Tibial nerve (tissue), 4 donors: Measurements from ENCODE around the gene GPR75. TPM values are rescaled to one million over a fixed set of nuclear protein-coding genes. Genes with fewer than 3 reads are reported as not detected.
"Not testable (repeated sequence)": the region's sequence is repeated elsewhere in the genome, so short reads cannot be mapped to it uniquely, and the experiment has no call there.

Experiments used
- DNase-seq, 2 donors: peaks; one replicate each; pipeline ENCODE4 v3.0.0-alpha.2; 2019; ENCODE audit warnings: low spot score in 2 of 2
- H3K27ac ChIP-seq, 4 donors: fragments of 200-600 bp; sonication (generic) in 3 of 4; one replicate each; pipeline ENCODE4 v1.5.1; 2017 to 2019; ENCODE audit warnings: mild to moderate bottlenecking in 1 of 4
- H3K27me3 ChIP-seq, 2 donors: fragments of 200-600 bp; sonication (generic) in 1 of 2; one replicate each; pipeline versions ENCODE4 v1.5.1 to v1.6.0; 2017 to 2019
- H3K36me3 ChIP-seq, 3 donors: fragments of 200-600 bp; sonication (generic); one replicate each; pipeline ENCODE4 v1.5.1; 2018 to 2019
- H3K4me1 ChIP-seq, 4 donors: fragments of 200-600 bp; sonication (generic) in 3 of 4; one replicate each; pipeline ENCODE4 v1.5.1; 2017 to 2019
- H3K4me3 ChIP-seq, 4 donors: fragments of 200-600 bp; sonication (generic) in 3 of 4; one replicate each; pipeline ENCODE4 v1.5.1; 2017 to 2019; ENCODE audit warnings: mild to moderate bottlenecking in 1 of 4, moderate library complexity in 1 of 4
- H3K9me3 ChIP-seq, 4 donors: fragments of 200-600 bp; sonication (generic) in 3 of 4; one replicate each; pipeline ENCODE4 v1.5.1; 2017 to 2019
- EP300 ChIP-seq, 2 donors: sonication (generic); formaldehyde crosslinking; IDR thresholded peaks; one replicate each; pipeline ENCODE4 v1.6.1; 2017; ENCODE audit warnings: antibody characterized with exemption in 2 of 2, mild to moderate bottlenecking in 1 of 2
- POLR2A ChIP-seq, 2 donors: fragments of 450-650 bp; IDR thresholded peaks; one replicate each; pipeline ENCODE4 v1.6.1; 2017; ENCODE audit warnings: antibody characterized with exemption in 2 of 2, mild to moderate bottlenecking in 2 of 2, moderate library complexity in 2 of 2
- WGBS, 2 donors: methylation state at CpG; one replicate each; pipeline ENCODE4 v1.1.5; 2018; 5-methylcytosine and 5-hydroxymethylcytosine counted together
- total RNA-seq, 4 donors: library from RNA; depleted of rRNA; stranded (reverse); fragments of >200 nt; gene quantifications; one replicate each; pipeline ENCODE4 v1.1.0, GENCODE V29; 2016
- TF ChIP-seq, protein P1 (sequence below), 5 experiments: fragments of 200-600 bp in 3 of 5; fragments of 450-650 bp in 2 of 5; sonication (generic) in 3 of 5; IDR thresholded peaks; one replicate each; pipeline ENCODE4 v1.5.1; 2016 to 2019; ENCODE audit warnings: antibody characterized with exemption in 5 of 5, mild to moderate bottlenecking in 3 of 5, moderate library complexity in 2 of 5

The GPR75 gene
- total RNA-seq, 4 donors from 2014 or later: 0.98 to 2.2 (median 2.0) TPM

DNA sequence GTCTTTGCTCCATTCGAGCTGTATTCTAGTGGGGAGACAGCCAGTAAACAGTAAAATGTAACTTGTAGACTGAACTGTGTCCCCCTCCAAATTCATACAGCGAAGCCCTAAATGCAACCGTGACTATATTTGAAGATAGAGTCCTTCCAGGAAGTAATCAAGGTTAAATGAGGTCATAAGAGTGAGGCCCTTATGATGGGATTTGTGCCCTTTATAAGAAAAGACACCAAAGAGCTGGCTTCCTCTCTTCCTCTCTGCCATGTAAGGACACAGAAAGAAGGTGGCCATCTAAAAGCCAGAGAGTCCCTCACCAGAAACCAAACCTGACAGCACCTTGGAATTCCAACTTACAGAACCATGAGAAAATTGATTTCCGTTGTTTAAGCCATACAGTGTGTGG, 31.4 kb downstream of the GPR75 start:
- no peaks in the 10 kb centered on the region for H3K27me3 ChIP-seq
- peak overlapping the region in 2 of 4 donors; percentile 10 to 78 for H3K27ac ChIP-seq
- TF ChIP-seq, protein P1, sequence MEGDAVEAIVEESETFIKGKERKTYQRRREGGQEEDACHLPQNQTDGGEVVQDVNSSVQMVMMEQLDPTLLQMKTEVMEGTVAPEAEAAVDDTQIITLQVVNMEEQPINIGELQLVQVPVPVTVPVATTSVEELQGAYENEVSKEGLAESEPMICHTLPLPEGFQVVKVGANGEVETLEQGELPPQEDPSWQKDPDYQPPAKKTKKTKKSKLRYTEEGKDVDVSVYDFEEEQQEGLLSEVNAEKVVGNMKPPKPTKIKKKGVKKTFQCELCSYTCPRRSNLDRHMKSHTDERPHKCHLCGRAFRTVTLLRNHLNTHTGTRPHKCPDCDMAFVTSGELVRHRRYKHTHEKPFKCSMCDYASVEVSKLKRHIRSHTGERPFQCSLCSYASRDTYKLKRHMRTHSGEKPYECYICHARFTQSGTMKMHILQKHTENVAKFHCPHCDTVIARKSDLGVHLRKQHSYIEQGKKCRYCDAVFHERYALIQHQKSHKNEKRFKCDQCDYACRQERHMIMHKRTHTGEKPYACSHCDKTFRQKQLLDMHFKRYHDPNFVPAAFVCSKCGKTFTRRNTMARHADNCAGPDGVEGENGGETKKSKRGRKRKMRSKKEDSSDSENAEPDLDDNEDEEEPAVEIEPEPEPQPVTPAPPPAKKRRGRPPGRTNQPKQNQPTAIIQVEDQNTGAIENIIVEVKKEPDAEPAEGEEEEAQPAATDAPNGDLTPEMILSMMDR (IDR thresholded peaks at IDR 0.05): no peak
- TF ChIP-seq POLR2A (IDR thresholded peaks at IDR 0.05) (no peak), EP300 (IDR thresholded peaks at IDR 0.05) (no peak)
- 95 to 98% methylated on average over 4 of the region's 4 CpGs for WGBS, 2 donors
- DNase-seq: no peak
- no peak overlapping the region for H3K4me3 ChIP-seq
- H3K4me1 ChIP-seq: peaks cover 0 to 34% (median 15%) of the 10 kb centered on the region in 4 donors
- H3K9me3 ChIP-seq: no peaks in the 10 kb centered on the region
- H3K36me3 ChIP-seq: peaks cover 0 to 13% (median 0%) of the 10 kb centered on the region in 3 donors

- Histone ChIP-seq H3K27ac (peak overlapping the region; percentile 9 to 78 (median 48)), H3K27me3 (no peaks in the 10 kb centered on the region), H3K4me1 (peaks cover 0 to 34% (median 15%) of the 10 kb centered on the region in 4 donors), H3K36me3 (peaks cover 0 to 12% (median 0%) of the 10 kb centered on the region in 3 donors), H3K4me3 (no peak overlapping the region), H3K9me3 (no peaks in the 10 kb centered on the region)
- no peak for TF ChIP-seq EP300 (IDR thresholded peaks at IDR 0.05)
- TF ChIP-seq POLR2A (IDR thresholded peaks at IDR 0.05): no peak
- TF ChIP-seq, protein P1 (IDR thresholded peaks at IDR 0.05): no peak
- WGBS, 2 donors: 55 to 61% methylated on average over 3 of the region's 3 CpGs
- no peak for DNase-seq
These were observed 32.2 kb downstream of the GPR75 start for GRCh38 chr2:53827398-53828175.

DNA sequence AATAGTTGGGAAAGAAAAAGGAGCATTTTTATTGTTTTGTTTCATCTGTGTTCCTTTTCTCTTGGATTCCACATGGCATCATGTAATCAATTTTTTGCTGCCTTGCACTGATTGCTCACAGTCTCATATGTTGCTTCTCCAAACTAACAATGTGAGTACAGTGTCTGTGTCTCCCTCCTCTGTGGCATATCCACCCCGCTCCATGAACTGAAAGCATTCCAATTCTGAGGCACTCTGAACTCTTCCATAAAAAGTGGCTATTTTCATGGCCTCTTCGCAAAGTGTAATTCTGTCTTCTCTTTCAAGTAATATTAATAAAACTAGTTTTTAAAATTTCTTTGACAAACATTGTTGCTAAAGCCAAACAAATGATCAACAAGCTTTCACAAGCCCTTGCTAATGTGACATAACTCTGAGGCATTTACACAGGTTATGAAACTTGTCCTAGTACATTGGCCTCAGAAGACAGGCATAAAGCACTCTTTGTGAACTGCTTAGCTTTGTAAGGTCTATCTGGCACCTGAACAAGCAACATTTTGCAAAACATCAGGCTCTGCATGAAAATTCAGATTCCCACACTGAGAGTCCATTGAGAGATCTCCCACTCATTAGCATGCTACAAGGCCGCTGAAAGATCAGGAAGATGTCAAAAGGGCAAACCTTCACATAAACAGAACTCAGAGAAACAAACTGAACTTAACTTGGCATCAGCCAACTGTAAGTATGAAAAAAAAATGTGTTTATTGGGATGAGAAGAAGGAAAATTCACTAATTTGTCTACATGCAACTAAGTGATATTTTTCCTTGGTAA, 33.0 kb downstream of the GPR75 start:
- Histone ChIP-seq H3K36me3 (peaks cover 0 to 9% (median 0%) of the 10 kb centered on the region in 3 donors), H3K4me3 (no peak overlapping the region), H3K27me3 (no peaks in the 10 kb centered on the region), H3K27ac (peak overlapping the region; percentile 9 to 82 (median 62)), H3K4me1 (peaks cover 0 to 34% (median 15%) of the 10 kb centered on the region in 4 donors), H3K9me3 (no peaks in the 10 kb centered on the region)
- TF ChIP-seq POLR2A (IDR thresholded peaks at IDR 0.05) (no peak), EP300 (IDR thresholded peaks at IDR 0.05) (peak; percentile 48 to 97)
- TF ChIP-seq, protein P1 (IDR thresholded peaks at IDR 0.05): no peak
- 23 to 30% methylated on average over 3 of the region's 3 CpGs for WGBS, 2 donors
- peak in 1 of 2 donors; percentile 67 for DNase-seq

GRCh38 chr2:53826030-53826410, 33.7 kb downstream of the GPR75 start:
- WGBS, 2 donors: 30 to 46% methylated on average over 1 of the region's 1 CpG

GRCh38 chr2:53823639-53824038, 36.1 kb downstream of the GPR75 start:
- not testable (repeated sequence) for H3K27ac ChIP-seq, H3K9me3 ChIP-seq, H3K4me3 ChIP-seq, H3K27me3 ChIP-seq, DNase-seq
- peaks cover 0 to 12% (median 0%) of the 10 kb centered on the region in 3 donors for H3K36me3 ChIP-seq
- peaks cover 0 to 34% (median 15%) of the 10 kb centered on the region in 4 donors for H3K4me1 ChIP-seq
- 88 to 92% methylated on average over 9 of the region's 9 CpGs for WGBS, 2 donors

More at GRCh38 chr2:53826030-53826410, 33.7 kb downstream of the GPR75 start:
- H3K27me3 ChIP-seq: no peaks in the 10 kb centered on the region
- H3K9me3 ChIP-seq: no peaks in the 10 kb centered on the region
- H3K4me1 ChIP-seq: peaks cover 0 to 34% (median 15%) of the 10 kb centered on the region in 4 donors
- TF ChIP-seq POLR2A (IDR thresholded peaks at IDR 0.05) (no peak), EP300 (IDR thresholded peaks at IDR 0.05) (no peak)
- TF ChIP-seq, protein P1 (IDR thresholded peaks at IDR 0.05): no peak
- H3K36me3 ChIP-seq: peaks cover 0 to 2% (median 0%) of the 10 kb centered on the region in 3 donors
- no peak overlapping the region for H3K4me3 ChIP-seq
- H3K27ac ChIP-seq: peak overlapping the region in 3 of 4 donors; percentile 45 to 82 (median 78)
- no peak for DNase-seq
